Stimulated activated CD8-positive, alpha-beta memory T cell treated with anti-CD3 and anti-CD28 coated beads, Interleukin-7, amount 100 ng/mL, for 1 hour (primary cell): ENCODE results near the gene PRICKLE4.

Experiments used
- DNase-seq, 2 donors: peaks; one replicate each; pipeline ENCODE4 v3.0.0-alpha.2; 2020; ENCODE audit warnings: low read depth in 2 of 2

The PRICKLE4 gene, protein sequence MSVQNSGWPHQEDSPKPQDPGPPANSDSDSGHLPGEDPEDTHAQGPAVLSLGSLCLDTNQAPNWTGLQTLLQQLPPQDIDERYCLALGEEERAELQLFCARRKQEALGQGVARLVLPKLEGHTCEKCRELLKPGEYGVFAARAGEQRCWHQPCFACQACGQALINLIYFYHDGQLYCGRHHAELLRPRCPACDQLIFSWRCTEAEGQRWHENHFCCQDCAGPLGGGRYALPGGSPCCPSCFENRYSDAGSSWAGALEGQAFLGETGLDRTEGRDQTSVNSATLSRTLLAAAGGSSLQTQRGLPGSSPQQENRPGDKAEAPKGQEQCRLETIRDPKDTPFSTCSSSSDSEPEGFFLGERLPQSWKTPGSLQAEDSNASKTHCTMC

DNA sequence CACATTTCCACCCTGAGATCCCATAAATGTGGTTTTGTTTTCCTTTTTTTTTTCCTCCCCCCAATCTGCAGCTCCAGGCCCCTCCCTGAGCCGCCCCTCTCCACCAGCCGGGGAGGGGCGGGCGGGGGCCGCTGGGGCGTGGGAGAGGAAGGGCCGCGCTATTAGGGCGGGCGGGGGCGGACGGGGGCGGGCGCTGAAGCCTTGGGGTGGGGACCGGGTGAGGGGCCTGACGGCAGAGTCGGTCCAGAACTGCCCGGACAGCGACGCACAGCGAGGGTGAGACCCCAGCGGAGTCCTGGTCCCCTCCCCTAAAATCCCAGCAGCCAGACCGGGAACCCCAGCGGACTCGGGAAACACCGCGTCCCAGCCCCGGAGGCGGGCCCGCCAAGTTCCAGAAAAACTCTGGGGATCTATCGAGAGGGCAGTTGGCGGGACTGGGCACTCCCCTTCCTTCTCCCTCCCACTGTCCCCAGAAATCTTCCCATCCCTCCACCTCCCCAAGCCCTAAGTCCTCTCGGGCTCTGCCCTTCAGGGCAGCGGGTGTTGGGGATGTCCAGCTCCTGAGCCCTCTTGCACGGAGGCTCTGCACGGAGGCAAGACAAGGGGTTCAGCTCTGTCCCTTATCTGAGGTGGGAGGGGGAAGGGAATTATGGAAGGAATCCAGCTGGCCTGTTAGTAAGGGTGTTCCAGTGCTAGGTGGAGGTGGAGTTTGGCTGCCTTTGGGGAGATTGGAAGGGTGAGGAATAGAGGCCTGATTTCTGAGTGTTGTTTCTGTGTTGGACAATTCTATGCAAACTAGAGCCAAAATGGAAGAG is at the start of gene PRICKLE4:
Gene PRICKLE4 (plus strand): TSS at position 232 of the 815 bp plus-strand sequence. CDS start 2,692 bp downstream, outside the sequence.
- DNase-seq: no peak

DNA sequence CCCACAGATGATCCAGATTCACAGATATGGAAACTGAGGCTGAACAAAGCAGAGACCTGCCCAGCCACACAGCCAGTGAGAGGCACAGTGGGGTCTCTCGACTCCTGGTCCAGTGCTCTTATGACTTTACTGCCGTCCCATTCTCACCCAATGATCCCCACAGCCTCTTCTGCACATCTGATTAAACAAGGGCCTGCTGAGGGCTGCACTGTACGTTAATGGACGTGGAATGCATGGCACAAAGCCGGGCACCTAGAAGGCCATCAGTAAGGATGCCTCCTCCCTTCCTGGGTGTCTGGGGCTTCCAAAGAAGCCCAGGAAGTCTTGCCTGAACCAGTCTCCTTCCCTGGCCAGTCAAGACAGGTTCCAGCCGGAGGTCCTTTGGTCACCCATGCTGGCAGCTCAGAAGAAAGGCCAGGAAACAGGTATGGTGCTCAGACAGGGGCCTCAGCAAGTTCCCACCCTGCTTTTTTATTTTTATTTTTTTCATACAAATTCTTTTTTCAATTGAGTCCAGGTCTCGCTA is 49.0 kb upstream of the PRICKLE4 start:
- DNase-seq: no peak

DNA sequence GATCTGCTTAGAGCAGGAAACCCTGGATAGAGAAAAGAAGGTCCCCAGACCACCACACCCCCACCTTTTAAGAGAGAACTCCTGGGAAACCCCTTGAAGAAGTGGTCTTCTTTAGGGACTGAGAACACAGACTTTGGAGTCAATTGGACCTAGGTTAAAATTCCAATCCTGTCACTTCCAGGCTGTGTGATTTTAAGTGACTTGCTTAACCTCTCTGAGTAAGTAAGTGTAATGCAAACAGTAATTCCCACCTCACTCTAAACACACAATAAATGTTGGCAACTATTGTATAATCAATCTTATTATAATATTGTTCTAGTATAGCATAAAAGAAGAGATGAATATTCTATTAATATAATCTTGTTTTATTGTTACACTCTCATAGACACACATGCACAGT is 48.4 kb upstream of the PRICKLE4 start:
- no peak for DNase-seq

DNA sequence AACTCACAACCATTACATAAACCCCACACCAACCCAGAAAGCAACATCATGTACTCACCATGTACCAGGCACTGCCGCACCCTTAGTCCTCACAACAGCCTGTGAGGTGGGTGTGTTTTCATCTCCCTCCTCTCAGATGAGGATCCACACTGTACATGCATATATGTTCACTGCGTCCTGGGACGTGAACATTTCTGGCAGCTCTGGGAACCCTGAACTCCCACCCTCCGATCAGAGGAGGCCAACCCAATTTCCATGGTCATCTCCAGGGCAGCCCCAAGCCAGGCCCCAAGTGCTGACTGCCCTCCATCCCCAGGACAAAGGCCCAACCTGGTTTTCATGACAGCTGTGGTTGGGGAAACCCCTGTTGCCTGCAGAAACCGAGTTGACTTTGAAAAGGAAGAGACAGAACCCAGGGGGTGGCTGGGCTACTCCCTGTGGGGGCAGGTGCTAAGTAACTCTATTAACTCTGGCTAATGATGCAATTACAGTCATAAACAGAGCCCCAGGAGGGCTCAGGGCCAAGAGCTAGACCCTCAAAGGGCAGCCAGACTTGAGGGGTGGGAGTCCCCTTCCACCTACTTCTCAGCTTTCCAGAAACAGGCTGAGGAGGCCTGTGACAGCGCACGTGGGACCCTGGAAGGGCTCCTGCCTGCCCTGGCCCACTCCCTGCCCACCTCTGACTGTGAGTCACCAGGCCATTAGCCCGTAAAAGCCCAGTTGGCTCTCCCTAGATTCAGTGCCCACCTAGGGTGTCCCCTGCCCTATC is 47.8 kb upstream of the PRICKLE4 start:
- DNase-seq: peak in 1 of 2 donors; percentile 28

DNA sequence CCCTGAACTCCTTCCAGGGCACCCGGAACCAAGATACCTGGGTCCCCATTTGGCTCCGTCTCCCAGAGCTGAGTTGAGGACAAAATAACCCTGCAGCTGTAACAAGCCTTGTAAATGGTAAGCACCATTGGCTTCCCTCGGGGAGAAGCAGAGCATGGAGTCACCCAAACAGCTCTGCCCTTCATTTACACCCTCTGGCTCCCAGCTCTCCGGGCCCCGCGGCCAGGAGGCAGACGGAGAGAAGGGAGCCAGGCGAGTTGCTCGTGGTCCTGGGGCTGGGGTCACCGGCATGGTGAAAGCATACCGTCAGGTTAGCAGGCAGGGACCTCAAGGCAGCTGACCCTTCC is 47.2 kb upstream of the PRICKLE4 start:
- no peak for DNase-seq

DNA sequence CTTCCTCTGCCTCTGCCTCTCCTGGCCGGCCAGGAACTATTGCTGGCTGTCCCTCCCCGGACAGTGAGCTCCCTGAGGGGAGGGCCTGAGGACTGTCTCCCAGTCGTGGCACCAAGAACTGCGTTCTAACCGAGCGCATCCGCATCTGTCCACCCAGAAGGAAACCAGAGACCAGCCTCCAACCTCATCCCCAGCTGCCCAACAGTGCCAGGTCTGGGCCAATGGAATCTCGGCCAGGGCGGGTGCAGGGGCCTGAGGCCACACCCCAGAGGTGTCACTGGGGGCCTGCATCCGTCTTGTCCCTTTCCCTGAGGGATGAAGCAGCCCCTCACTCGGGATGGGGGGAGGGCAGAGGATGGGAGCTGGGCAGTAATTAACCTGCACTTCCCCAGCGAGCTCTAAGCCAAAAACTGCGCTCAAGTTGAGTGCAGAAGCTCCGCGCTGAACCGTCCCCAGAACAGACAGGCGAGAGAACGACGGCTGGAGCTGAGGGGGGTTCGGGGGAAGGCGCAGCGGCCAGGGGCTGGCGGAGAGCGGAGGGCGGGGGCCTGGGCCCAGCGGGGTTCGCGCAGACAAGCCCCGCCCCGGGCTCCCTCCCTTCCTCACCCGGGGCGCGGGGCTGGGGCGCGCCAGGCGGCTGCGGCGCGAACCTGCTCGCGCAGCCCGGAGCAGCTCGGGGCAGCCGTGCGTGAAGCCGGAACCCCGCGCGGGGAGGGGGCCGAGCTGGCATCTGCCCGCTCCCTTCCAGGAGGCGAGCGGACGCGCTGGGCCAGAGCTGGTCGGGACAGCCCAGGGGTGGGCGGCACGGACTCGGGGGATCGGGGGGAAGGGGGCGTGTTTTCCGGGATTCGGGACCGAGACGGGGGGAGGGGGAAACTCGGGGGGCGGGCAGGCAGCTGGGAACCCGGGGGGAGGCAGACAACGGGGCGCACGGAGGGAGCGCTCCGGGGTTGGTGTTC is 46.6 kb upstream of the PRICKLE4 start:
- DNase-seq: peak; percentile 12 to 46

DNA sequence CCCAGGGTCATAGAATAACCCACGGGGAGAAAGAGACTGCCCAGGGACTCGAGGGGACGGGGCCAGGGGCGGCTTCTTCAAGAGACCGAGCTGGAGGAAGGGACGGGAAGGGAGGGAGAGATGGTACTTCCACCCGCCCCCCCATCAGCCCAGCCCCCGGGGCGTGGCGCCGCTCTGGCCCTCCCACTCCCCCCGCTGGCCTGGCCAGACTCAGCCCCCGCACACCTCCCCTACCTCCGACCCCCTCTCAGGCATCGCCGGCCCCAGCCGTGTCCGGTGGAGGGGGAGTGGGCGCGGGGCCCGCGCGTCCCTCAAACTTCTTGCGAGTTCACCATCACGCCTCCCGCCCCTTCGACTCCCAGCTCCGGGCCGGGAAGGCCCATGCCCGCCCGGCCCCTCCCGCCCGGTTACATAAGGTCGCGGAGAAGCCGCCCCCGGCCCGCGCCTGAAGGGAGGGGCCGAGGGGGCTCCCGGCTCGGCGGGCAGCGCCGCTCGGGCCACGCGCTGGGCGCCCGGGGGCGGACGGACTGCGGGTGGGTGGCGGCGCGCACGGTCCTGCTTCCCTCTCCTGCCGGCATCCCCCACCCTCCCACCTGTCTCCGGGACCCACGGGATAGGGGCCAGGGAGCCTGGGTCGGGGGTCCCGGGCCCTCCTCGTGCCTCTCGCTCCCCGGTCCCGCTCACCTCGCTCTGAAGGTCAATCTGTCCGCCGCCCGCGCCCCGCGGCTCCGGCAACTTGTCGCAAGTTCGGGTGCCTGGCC is 45.7 kb upstream of the PRICKLE4 start:
- peak; percentile 29 to 58 for DNase-seq

DNA sequence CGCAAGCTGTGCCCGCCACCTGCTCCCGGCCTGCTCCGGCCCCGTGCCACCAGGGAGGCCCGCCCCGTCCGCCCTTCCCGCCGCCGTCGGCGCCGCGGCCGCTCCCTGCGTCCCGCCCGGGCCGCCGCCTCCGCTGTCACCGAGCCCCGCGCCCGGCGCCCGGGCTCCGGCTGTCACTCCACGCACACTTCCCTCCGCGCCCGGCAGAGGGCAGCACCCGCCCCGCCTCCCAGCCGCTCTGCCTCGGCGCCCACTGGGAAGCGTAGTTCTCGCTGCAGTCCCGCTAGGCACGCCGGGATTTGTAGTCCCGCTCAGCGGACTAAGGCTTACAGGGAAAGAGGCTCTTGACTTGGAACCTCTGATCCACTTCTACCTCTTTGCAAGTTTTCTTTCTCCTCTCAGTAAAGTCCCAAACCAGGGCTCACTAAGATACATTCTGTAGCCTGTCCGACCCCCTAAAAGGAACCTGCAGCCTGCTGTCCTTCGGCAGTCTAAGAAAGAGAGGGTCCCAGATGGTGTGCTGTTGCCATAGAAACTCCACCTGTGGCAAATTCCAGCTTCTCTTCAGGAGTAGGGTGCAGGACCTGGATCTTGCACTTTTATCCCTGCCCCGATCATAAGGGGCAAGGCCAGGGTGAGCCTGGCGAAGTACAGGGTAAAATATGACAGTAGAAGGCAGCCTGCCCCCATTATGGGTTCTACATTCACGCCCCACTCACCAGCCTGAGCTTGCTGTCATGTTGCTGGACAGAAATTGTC is 45.0 kb upstream of the PRICKLE4 start, which contains the start of gene TFEB:
Gene TFEB (minus strand): TSS at position 182 of the 759 bp plus-strand sequence. CDS start 44,395 bp downstream, outside the sequence.
- DNase-seq: peak; percentile 84 to 89

DNA sequence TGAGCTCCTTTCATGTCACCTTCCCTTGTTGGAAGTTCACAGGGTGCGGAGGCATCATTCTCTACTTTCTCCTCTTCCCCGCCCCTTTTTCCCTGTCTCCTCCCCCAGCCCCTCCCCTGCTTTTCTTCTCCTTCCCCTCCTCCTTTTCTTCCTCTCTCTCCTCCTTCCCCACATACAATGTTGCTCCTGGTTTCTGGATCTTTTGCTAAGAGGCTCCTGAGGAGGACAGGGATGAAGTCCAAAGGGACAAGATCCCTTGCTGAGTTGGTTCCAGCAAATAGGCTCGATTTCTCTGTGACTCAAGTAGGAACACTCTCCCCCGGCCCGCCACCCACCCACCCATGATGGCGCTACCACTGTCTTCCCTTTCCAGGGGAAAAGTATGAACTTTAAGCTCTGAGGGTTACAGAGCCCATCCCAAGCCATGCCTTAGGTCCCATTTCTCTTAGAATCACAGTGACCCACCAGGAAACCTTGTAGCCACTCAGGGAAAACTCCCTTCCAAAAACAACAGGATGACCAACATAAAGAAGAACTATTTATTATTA is 44.3 kb upstream of the PRICKLE4 start:
- no peak for DNase-seq

DNA sequence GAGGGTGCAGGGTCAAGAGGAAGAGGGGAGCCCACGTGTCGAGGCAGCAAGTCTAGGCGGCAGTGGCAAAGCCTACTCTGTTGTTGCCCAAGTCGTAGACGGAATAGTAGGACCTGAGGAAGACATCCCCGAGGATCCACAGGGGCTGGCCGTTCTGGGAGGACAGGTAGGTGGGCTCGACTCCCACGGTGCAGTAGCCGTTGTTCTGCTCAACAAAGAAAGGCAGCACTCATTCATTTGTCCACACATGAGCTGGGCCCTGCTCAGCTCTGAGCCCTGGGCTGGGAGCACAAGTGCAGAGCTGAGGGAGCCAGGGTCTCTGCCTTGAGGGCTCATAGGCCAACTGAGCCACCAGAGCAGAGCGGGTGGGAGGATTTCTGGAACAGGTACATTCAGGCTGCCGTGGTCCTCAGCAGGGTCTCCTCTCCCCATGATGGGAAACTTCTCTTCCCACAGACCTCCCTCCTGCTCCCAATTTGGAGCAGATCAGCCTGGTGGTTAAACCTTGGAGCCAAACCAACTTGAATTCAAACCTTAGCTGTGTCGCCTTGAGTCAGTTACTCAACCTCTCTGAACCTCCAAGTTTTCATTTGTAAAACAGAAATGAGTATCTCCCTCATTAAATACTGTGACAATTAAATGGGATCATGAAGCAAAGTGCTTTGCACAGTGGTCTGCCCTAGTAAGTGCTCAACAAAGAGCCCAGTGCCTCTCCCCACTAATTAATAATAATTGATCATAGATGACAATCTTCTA is 43.6 kb upstream of the PRICKLE4 start:
- DNase-seq: no peak

DNA sequence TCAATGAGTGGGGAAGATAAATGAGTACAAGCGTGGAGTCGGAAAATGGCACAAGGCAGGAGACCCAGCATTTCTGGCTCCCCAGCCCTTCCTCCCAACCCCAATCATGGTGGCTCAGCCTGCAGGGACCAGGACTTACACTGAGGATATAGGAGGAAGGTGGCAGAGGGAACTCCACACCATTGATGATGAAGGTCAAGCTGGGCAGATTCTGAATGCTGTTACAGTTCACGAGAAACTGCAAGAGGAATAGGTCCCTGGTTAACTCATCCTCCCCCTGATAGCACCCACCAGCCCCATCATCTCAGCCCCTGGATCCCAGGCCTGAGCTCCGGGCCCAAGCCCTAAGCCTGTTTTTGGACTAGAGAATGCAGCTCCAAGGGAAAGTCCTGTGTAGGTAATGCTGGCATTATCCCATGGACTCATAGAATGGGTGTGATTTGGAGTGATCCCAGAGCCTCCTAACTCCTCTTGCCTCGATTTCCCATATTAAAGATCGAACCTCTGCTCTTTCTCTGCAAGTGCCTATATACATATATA is 42.9 kb upstream of the PRICKLE4 start:
- no peak for DNase-seq

DNA sequence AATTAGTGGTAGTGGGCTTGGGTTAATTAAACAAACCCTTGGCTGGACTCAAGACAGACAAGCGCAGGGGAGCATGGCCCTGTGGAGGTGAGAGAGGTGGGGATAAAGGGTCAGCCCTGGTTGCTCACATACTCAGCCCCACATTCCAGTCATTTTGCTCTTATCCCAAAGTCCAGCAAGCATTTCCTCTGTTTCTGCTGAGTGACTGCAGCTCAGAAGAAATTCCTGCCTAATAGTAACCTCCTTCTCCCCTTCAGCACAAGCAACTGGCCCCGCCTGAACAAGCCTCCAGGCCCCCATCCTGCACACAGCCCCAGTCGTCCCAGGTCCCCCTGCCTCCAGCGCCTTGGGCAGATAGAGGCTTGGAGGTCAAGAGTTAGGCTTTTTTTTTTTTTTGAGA is 41.5 kb upstream of the PRICKLE4 start:
- DNase-seq: no peak

DNA sequence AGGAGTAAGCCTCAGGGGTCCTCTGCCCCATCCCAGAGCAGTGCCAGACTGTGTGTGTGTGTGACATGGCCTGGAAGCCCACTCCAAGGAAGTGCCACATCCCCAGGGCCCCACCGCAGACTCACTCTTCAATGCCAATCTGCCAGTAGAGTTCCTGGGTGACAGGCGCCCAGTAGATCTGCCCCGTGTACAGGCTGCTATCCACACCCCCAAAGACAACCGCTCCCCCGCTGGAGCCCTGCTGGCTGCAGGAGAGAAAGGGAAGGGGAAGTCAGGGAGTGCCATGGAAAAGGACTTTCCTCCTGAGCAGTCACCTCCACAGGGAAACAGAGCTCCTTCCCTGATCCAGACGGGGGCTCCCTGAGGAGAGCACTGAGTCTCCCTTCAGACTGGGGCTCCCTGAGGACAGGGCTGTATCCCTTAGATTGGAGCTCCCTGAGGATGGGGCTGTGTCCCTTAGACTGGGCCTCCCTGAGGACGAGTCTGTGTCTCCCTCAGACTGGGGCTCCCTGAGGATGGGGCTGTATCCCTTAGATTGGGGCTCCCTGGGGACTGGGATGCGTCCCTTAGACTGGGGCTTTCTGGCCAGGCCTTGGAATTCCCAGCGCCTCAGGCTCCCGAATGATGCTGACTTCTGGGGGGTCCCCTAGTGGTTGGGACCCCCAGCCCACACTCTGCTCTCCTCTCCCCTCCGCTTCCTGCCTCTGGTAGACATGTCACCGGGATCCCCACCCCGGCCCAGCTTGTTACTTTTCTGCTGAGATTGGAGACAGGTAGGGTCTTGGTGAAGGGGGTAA is 40.0 kb upstream of the PRICKLE4 start:
- DNase-seq: no peak

DNA sequence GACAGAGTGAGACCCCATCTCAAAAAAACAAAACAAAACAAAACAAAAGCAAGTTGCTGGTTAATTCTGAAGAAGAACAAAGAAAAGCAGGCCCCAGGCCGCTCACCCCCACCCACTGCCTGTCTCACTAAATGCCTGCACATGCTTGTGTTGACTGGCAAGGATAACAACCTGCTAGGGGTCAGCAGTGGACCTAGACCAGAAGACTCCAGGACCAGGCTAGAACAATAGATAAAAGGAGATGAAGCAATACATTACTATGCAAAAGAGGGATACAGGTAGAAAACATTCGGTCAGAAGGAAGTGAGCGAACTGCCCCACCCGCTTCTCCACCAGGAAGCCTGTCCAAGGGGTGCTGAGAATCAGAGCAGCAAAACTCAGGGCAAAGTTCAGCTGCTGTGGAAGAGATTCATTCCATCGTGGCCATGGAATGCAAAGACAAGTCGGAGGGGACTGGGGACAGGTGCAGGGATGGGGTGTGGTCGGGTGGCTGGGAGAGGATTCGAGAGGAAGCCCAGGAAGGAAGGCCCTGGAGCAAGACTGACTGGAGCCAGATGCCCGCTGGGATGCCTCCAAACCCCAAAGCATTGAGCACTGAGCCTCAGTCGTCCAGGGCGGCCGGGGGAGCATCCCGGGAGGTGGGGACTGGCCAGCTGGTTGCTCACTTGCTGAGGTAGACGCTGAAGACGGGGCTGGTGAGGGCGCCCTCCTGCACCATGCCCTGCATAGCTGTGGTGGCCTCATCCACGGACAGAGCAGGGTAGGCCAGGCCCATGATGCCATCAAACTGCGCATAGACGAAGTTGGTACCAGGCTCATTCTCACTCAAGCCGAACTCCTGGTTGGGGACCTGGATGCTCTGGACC is 38.7 kb upstream of the PRICKLE4 start:
- DNase-seq: no peak

DNA sequence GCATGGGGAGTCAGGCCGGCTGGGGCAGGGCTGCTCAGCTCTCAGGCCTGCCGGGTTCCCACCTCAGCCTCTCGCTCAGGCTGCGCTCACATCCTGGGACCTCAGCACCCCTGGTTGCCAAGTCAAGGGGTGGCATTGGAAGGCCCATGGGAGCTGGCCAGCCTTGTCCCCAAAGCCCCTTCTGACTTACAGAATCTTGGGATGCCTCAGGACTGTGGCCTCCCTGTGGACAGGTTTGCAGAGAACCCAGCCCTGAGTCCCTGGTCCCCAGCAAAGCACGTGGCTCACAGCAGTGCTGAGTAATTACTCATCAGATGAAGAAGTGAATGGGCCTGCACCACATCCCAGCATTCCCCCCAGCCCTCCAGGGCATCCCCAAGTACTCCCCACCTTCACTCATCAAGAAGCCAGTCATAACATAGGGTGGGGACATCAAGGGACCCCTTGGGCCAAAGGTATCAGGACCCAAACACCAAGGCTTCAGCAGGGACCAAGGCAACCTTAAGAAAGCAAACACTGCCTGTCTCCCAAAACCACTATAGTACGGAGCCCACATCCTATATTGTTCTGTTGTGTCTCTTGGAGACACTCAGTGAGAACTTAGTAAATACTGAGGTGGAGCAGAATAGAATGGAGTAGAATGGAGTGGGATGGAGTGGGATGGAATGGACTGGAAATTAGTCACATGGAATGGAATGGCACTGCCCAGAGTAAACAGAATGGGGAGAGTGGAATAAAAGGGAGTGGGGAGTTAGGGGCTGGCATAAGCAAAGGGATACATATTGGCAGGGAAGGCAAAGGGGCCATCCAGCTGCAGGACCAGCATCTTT is 37.0 kb upstream of the PRICKLE4 start:
- DNase-seq: no peak
